ENCODE measurements around the gene TEX55. TPM values are rescaled to one million over a fixed set of nuclear protein-coding genes. Genes with fewer than 3 reads are reported as not detected.
"Not testable (repeated sequence)": the region's sequence is repeated elsewhere in the genome, so short reads cannot be mapped to it uniquely, and the experiment has no call there.

TEX55 gene
- total and polyA plus RNA-seq, 9 donors, result not detected

- Histone ChIP-seq H3K27me3 (no peaks in the 10 kb centered on the region), H3K4me1 (ENCODE audit: insufficient read depth) (no peaks in the 10 kb centered on the region), H3K36me3 (no peaks in the 10 kb centered on the region), H3K4me3 (no peak overlapping the region), H3K9me3 (no peaks in the 10 kb centered on the region), H3K27ac (no peak overlapping the region)
- intact Hi-C loops (cut with DNase I), result no loop called here
- TF ChIP-seq CTCF (IDR thresholded peaks at IDR 0.05) (no peak), EP300 (IDR thresholded peaks at IDR 0.05) (no peak), POLR2A (IDR thresholded peaks at IDR 0.05) (no peak)
- 68 to 75% (median 71%) methylated on average over 15 to 17 of the region's 17 CpGs for WGBS, 3 donors
- no peak for DNase-seq
Measured at GRCh38 chr3:119125742-119126504, 20.0 kb upstream of the TEX55 start.

- H3K4me3 ChIP-seq; intact Hi-C loops (cut with DNase I); H3K27ac ChIP-seq; H3K36me3 ChIP-seq; H3K27me3 ChIP-seq; DNase-seq; H3K9me3 ChIP-seq; H3K4me1 ChIP-seq (ENCODE audit: insufficient read depth): not testable (repeated sequence)
- 43 to 52% (median 44%) methylated on average over 7 of the region's 7 CpGs for WGBS, 3 donors
Measured at GRCh38 chr3:119130291-119130690, 15.7 kb upstream of the TEX55 start.

GRCh38 chr3:119132291-119132690 lies 13.7 kb upstream of the TEX55 start:
- H3K9me3 ChIP-seq; DNase-seq; H3K4me1 ChIP-seq (ENCODE audit: insufficient read depth); H3K27me3 ChIP-seq; H3K36me3 ChIP-seq; H3K4me3 ChIP-seq; intact Hi-C loops (cut with DNase I); H3K27ac ChIP-seq: not testable (repeated sequence)
- WGBS, 3 donors, result 95 to 97% (median 96%) methylated on average over 4 of the region's 4 CpGs

- H3K27me3 ChIP-seq; DNase-seq; H3K4me3 ChIP-seq; intact Hi-C loops (cut with DNase I); H3K36me3 ChIP-seq; H3K27ac ChIP-seq; H3K4me1 ChIP-seq (ENCODE audit: insufficient read depth); H3K9me3 ChIP-seq: not testable (repeated sequence)
- 62 to 77% (median 69%) methylated on average over 4 of the region's 4 CpGs for WGBS, 3 donors
Measured at GRCh38 chr3:119139360-119139759, 6.6 kb upstream of the TEX55 start.

GRCh38 chr3:119140466-119140865 lies 5.5 kb upstream of the TEX55 start:
- H3K36me3 ChIP-seq, result no peaks in the 10 kb centered on the region
- DNase-seq, result no peak
- no peaks in the 10 kb centered on the region for H3K27me3 ChIP-seq
- TF ChIP-seq POLR2A (IDR thresholded peaks at IDR 0.05), result no peak
- no peak overlapping the region for H3K27ac ChIP-seq
- H3K9me3 ChIP-seq, result no peaks in the 10 kb centered on the region
- no peak overlapping the region for H3K4me3 ChIP-seq
- no peaks in the 10 kb centered on the region for H3K4me1 ChIP-seq (ENCODE audit: insufficient read depth)
- WGBS, 3 donors, result 74 to 90% (median 84%) methylated on average over 5 of the region's 5 CpGs
- intact Hi-C loops (cut with DNase I), result no loop called here

- H3K27ac ChIP-seq, result no peak overlapping the region
- no peaks in the 10 kb centered on the region for H3K9me3 ChIP-seq
- no peak for TF ChIP-seq CTCF (IDR thresholded peaks at IDR 0.05)
- no peak for TF ChIP-seq POLR2A (IDR thresholded peaks at IDR 0.05)
- no peak for TF ChIP-seq EP300 (IDR thresholded peaks at IDR 0.05)
- H3K4me3 ChIP-seq, result no peak overlapping the region
- no peak for DNase-seq
- intact Hi-C loops (cut with DNase I), result no loop called here
- H3K4me1 ChIP-seq (ENCODE audit: insufficient read depth), result no peaks in the 10 kb centered on the region
- H3K36me3 ChIP-seq, result no peaks in the 10 kb centered on the region
- H3K27me3 ChIP-seq, result no peaks in the 10 kb centered on the region
Measured at GRCh38 chr3:119145128-119145499, 851 bp upstream of the TEX55 start.
